HG02798 (cell line): ENCODE data around the gene GOLT1B.

Experiments used
- ATAC-seq: cut with Tn5 transposase; IDR thresholded peaks from one replicate; pipeline ENCODE4 v1.9.1; 2021; ENCODE audit warnings: mild to moderate bottlenecking; ENCODE audit not compliant: unreplicated experiment, poor library complexity

Gene GOLT1B

DNA sequence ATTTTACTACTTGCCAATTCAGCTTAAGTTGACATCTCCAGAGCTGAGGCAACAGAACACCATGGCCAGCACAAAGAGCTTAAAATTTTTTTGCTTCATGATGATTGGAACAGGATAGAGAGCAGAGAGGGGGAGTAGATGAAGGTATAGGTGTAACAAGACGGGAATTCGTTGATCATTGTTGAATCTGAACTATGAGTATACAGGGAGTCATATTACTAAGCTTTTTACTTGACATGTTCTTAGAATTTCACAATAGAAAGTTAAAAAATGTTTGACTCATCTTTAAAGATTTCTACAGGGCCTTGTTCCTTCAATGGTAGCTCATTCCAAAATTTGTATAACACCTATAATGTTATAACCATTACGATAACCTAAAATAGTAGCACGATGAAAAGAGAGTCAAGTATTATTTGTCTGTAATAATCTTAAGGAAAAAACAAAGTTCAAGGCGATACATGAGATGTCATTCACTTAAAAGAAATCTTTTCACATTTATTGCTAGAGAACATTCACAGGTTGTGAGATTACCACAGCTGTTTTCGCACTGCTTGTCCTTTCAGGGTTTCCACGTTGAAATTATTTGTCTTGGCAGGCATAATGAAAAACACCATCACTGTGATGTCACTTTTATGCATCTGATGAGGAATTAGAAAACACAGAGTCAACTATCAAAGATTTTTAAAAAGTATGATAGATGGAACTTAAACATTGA, 58.4 kb downstream of the GOLT1B start:
- no peak for ATAC-seq

DNA sequence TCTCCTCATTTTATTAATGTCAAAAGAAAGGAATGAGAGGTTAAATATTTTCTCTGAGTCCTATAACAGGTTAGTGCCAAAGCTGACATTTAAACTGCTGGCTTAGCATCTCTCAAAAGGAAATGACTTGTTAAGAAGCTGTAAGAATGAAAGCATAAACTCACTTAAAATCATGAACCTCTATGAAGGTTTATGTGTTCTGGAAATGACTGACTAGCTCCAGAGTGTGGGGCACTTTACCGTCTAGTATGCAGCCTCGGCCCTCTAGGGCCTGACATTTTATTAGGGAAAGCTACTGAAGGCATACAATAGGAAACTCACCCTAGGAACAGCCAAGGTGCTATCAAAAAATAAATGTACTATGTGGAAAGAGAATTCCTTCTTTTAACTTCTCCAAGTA, 59.6 kb downstream of the GOLT1B start:
- ATAC-seq, result no peak

DNA sequence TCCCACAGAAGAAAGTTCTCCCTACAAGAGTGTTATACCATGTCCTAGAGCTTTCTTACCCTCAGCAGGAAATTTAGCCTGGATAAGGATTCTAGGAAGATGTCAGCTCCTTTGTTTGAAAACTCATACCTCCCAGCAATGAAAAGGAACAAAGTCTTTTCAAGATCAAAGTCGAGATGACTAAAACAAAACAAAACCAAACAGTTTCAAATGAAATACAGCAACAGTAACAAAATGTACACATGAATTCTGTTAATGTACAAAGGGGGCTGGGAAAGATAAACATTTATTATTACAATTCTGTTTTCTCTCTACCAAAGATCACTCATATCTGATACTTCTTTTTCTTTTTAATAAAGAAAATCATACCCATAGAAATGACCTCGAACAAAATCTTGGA, 61.3 kb downstream of the GOLT1B start:
- ATAC-seq, result no peak

DNA sequence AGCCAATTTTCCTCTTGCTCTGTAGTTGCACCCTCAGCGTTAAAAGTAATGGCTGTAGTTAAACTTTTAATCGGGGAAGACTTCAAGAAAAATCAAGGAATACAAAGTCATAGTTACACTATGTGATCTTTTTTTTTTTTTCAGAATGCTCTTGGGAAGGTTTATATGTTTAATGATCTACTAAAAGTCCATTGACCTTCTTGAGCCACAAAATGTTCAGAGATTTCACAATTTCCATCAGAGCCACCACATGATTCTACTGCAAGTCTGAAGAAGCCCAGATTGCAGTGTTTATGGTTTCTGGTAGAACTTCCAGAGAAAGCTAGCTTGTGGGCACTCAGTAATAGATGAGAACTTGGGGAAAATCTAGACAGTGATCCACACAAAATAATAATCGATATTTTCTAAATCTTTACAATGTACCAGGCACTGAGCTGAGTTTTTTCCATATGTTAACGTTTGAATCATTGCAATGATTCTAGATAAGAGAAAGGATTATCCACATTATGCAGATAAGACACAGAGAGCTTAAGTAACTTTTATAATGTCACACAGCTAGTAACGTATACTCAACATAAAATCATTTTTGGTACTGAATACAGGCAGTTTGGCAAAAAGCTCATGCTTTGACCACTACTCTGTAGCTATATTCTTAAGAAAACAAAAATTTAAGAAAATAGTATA, 64.8 kb downstream of the GOLT1B start:
- ATAC-seq, result no peak

DNA sequence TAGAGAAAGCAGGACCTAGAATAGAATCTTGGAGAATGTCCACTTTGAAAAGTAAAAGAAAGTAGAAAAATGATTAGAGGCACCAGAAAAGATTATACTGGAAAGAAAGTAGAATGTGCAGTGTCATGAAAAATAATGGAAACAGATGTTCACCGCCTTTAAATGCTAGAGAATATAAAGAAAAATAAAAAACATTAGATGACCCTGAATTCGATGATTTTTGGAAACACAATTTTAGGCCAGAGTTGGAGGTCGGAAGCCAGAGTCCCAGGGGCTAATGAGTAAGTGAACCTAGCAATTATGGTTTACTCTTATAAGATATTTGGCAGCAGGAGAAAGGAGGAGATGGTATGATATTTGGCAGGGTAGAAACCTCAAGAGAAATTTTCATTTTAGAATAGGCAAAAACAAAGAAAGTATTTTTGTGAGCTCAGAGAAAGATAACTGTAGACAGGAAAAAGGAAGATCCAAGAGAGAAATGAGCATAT, 65.4 kb downstream of the GOLT1B start:
- no peak for ATAC-seq
